H9 (cell line): ENCODE data around the gene CEP131. TPM values are rescaled to one million over a fixed set of nuclear protein-coding genes. Genes with fewer than 3 reads are reported as not detected.
A peak's percentile ranks its signal among the peaks of the same experiment; 100 is the strongest.

Experiments used
- DNase-seq: peaks from one replicate; pipeline ENCODE4 v3.0.0-alpha.2; 2017
- H2AFZ ChIP-seq: one replicate; pipeline ENCODE4 v1.6.1; 2013; ENCODE audit warnings: mild to moderate bottlenecking, low read length, control low read depth, moderate library complexity
- H2AK5ac ChIP-seq: 2 replicates; pipeline ENCODE4 v1.6.1; 2013; ENCODE audit warnings: low read length, control low read depth, mixed read lengths; ENCODE audit not compliant: insufficient read length
- H2BK120ac ChIP-seq: one replicate; pipeline ENCODE4 v1.6.1; 2013; ENCODE audit warnings: low read depth, mild to moderate bottlenecking, low read length, control low read depth, inconsistent platforms; ENCODE audit not compliant: poor library complexity, severe bottlenecking
- H2BK12ac ChIP-seq: 2 replicates; pipeline ENCODE4 v1.6.1; 2013; ENCODE audit warnings: low read length, control low read depth, mixed read lengths, low read depth; ENCODE audit not compliant: insufficient read length
- H2BK15ac ChIP-seq: 2 replicates; pipeline ENCODE4 v1.6.1; 2013; ENCODE audit warnings: low read depth, low read length, control low read depth
- H2BK20ac ChIP-seq: one replicate; pipeline ENCODE4 v1.6.1; 2013; ENCODE audit warnings: low read depth, mild to moderate bottlenecking, low read length, control low read depth, inconsistent platforms; ENCODE audit not compliant: poor library complexity, severe bottlenecking
- H2BK5ac ChIP-seq: 2 replicates; pipeline ENCODE4 v1.6.1; 2013; ENCODE audit warnings: low read length, control low read depth, mixed read lengths; ENCODE audit not compliant: insufficient read length
- H3K14ac ChIP-seq: 2 replicates; pipeline ENCODE4 v1.6.1; 2013; ENCODE audit warnings: low read length, control low read depth; ENCODE audit not compliant: insufficient read depth
- H3K18ac ChIP-seq: 2 replicates; pipeline ENCODE4 v1.6.1; 2013; ENCODE audit warnings: low read depth, mild to moderate bottlenecking, mixed read lengths, low read length, control low read depth; ENCODE audit not compliant: insufficient read length
- H3K23ac ChIP-seq: 2 replicates; pipeline ENCODE4 v1.6.1; 2013; ENCODE audit warnings: low read length, control low read depth, mixed read lengths, low read depth; ENCODE audit not compliant: insufficient read length
- H3K23me2 ChIP-seq: 2 replicates; pipeline ENCODE4 v1.6.1; 2013; ENCODE audit warnings: low read depth, mild to moderate bottlenecking, mixed read lengths, low read length, control low read depth; ENCODE audit not compliant: insufficient read length, poor library complexity, severe bottlenecking
- H3K27ac ChIP-seq: 2 replicates; pipeline ENCODE4 v1.5.1; 2013; ENCODE audit warnings: low read length, control low read depth, mixed read lengths, low read depth; ENCODE audit not compliant: insufficient read length
- H3K27me3 ChIP-seq: 2 replicates; pipeline ENCODE4 v1.6.1; 2013; ENCODE audit warnings: low read length, control low read depth, inconsistent platforms; ENCODE audit not compliant: insufficient read depth
- H3K4ac ChIP-seq: 2 replicates; pipeline ENCODE4 v1.6.1; 2013; ENCODE audit warnings: low read depth, mild to moderate bottlenecking, control low read depth, inconsistent platforms, low read length, moderate library complexity
- H3K4me1 ChIP-seq: 2 replicates; pipeline ENCODE4 v1.6.1; 2013; ENCODE audit warnings: low read length, control low read depth, inconsistent platforms; ENCODE audit not compliant: insufficient read depth
- H3K4me2 ChIP-seq: 2 replicates; pipeline ENCODE4 v1.6.1; 2013; ENCODE audit warnings: low read length, control low read depth, mixed read lengths; ENCODE audit not compliant: insufficient read length, insufficient read depth
- H3K56ac ChIP-seq: 2 replicates; pipeline ENCODE4 v1.6.1; 2013; ENCODE audit warnings: low read depth, mild to moderate bottlenecking, mixed read lengths, low read length, control low read depth; ENCODE audit not compliant: insufficient read length
- H3K79me1 ChIP-seq: 2 replicates; pipeline ENCODE4 v1.6.1; 2013; ENCODE audit warnings: low read depth, mild to moderate bottlenecking, moderate library complexity, low read length, control low read depth, inconsistent platforms; ENCODE audit not compliant: insufficient read depth, poor library complexity, severe bottlenecking
- H3K79me2 ChIP-seq: 2 replicates; pipeline ENCODE4 v1.6.1; 2013; ENCODE audit warnings: low read length, control low read depth, inconsistent platforms; ENCODE audit not compliant: insufficient read depth
- H3K9ac ChIP-seq: 2 replicates; pipeline ENCODE4 v1.6.1; 2013; ENCODE audit warnings: low read length, control low read depth, mixed read lengths; ENCODE audit not compliant: insufficient read length; ENCODE audit errors: extremely low read depth
- H3K9me3 ChIP-seq: one replicate; pipeline ENCODE4 v1.6.1; 2013; ENCODE audit warnings: low read depth, low read length, inconsistent platforms; ENCODE audit not compliant: control insufficient read depth
- H3T11ph ChIP-seq: one replicate; pipeline ENCODE4 v1.6.1; 2013; ENCODE audit warnings: mild to moderate bottlenecking, low read length, control low read depth, inconsistent platforms
- H4K20me1 ChIP-seq: one replicate; pipeline ENCODE4 v1.6.1; 2013; ENCODE audit not compliant: control insufficient read depth, insufficient read length, insufficient read depth
- H4K5ac ChIP-seq: 2 replicates; pipeline ENCODE4 v1.6.1; 2013; ENCODE audit warnings: low read depth, mild to moderate bottlenecking, mixed read lengths, low read length, control low read depth; ENCODE audit not compliant: insufficient read length
- H4K8ac ChIP-seq: replicated peaks from 2 replicates; pipeline ENCODE4 v1.6.1; 2013; ENCODE audit warnings: low read length, control low read depth, mixed read lengths, low read depth; ENCODE audit not compliant: insufficient read length
- H4K91ac ChIP-seq: 2 replicates; pipeline ENCODE4 v1.6.1; 2013; ENCODE audit warnings: low read depth, mild to moderate bottlenecking, moderate library complexity, mixed read lengths, low read length, control low read depth; ENCODE audit not compliant: insufficient read length
- H3K27ac Mint-ChIP-seq, 3 experiments: 2 replicates in 2 of 3; 3 replicates in 1 of 3; pipeline ENCODE4 v1.8.0; 2020 to 2021; ENCODE audit warnings: mixed read lengths in 3 of 3, mild to moderate bottlenecking in 1 of 3, moderate library complexity in 1 of 3
- H3K27me3 Mint-ChIP-seq: 2 replicates; pipeline ENCODE4 v1.8.0; 2021; ENCODE audit warnings: low read depth, mild to moderate bottlenecking, moderate library complexity, mixed read lengths
- H3K36me3 Mint-ChIP-seq, 3 experiments: 2 replicates in 2 of 3; 3 replicates in 1 of 3; pipeline ENCODE4 v1.8.0; 2020 to 2021; ENCODE audit warnings: low read depth in 3 of 3, mixed read lengths in 3 of 3; ENCODE audit not compliant: insufficient read depth in 1 of 3
- H3K4me1 Mint-ChIP-seq, 2 experiments: 2 replicates each; pipeline ENCODE4 v1.8.0; 2020; ENCODE audit warnings: mixed read lengths in 2 of 2
- H3K4me3 Mint-ChIP-seq, 2 experiments: 2 replicates in 1 of 2; 3 replicates in 1 of 2; pipeline ENCODE4 v1.8.0; 2020 to 2021; ENCODE audit warnings: mild to moderate bottlenecking in 2 of 2, mixed read lengths in 2 of 2, moderate library complexity in 1 of 2
- H3K9me3 Mint-ChIP-seq, 2 experiments: 2 replicates in 1 of 2; 3 replicates in 1 of 2; pipeline ENCODE4 v1.8.0; 2020; ENCODE audit warnings: mild to moderate bottlenecking in 2 of 2, mixed read lengths in 2 of 2, moderate library complexity in 1 of 2
- WGBS: extraction: QIAGEN DNeasy Blood & Tissue Kit; methylation state at CpG from one replicate; pipeline ENCODE4 v1.1.7; 2013; ENCODE audit warnings: missing lambda C conversion rate, low lambda C conversion rate, mixed read lengths; ENCODE audit not compliant: insufficient read length; ENCODE audit errors: extremely low coverage; 5-methylcytosine and 5-hydroxymethylcytosine counted together
- total RNA-seq: library from RNA; stranded (reverse); gene quantifications from 2 replicates; pipeline ENCODE4 v1.2.1, GENCODE V29; 2021
- TF ChIP-seq, protein P1 (sequence below): fragments of 200-600 bp; sonication (generic); conservative IDR thresholded peaks from 3 replicates; pipeline ENCODE4 v1.8.0; 2021; ENCODE audit warnings: antibody characterized with exemption, mild to moderate bottlenecking

The CEP131 gene
- total RNA-seq, 1 experiment from 2014 or later: 16.3 TPM

DNA sequence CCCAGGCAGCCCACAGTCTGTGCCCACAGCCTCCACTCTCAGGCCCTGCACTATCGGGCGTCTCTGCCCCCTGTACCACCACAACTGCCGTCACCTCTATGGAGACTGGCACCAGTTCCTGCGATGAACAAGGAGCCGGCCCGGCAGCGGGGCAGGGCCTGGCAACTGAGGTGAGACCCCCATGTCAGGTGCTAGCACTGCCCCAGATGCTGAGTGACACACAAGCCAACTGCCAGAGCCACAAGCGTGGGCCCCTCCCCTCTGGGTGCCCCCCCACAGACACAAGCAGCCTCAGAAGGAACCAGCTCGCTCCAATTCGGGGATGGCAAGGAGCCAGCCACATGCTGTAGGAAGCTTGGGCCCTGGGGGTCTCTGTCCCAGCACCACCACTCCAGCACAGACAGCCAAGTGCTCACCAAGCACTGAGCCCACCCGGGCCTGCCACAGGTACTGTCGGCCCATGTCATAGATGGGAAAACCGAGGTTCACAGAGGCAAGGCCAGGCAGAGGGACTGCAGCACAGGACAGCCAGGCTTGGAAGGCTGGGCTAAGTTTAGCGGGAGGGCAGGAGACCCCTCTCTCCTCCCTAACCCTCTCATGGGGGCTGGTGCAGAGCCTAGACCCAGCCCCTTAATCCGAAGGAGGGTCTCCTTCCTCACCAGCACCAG lies 58.9 kb downstream of the CEP131 start:
- Histone ChIP-seq H3K18ac (no peak overlapping the region), H3K79me1 (no peaks in the 10 kb centered on the region), H3K79me2 (no peaks in the 10 kb centered on the region), H3K9me3 (no peaks in the 10 kb centered on the region), H2BK120ac (no peak overlapping the region), H3K23ac (no peak overlapping the region), H3K23me2 (peaks cover 3% of the 10 kb centered on the region), H3K27ac (no peak overlapping the region), H3K27me3 (no peaks in the 10 kb centered on the region), H3K4me2 (no peak overlapping the region), H2BK12ac (no peak overlapping the region), H2BK15ac (no peak overlapping the region), H3K4me1 (no peaks in the 10 kb centered on the region), H2BK20ac (no peak overlapping the region), H3K4ac (no peak overlapping the region), H4K20me1 (peaks cover 4% of the 10 kb centered on the region), H4K91ac (no peak overlapping the region), H3K56ac (no peak overlapping the region), H3T11ph (no peak overlapping the region), H3K14ac (no peak overlapping the region), H4K8ac (no peak overlapping the region), H2AK5ac (no peak overlapping the region), H3K9ac (no peak overlapping the region), H2AFZ (no peak overlapping the region), H4K5ac (no peak overlapping the region), H2BK5ac (no peak overlapping the region)
- no peak overlapping the region for H3K27ac Mint-ChIP-seq
- H3K36me3 Mint-ChIP-seq: no peaks in the 10 kb centered on the region
- H3K27me3 Mint-ChIP-seq: peaks cover 14% of the 10 kb centered on the region
- TF ChIP-seq, protein P1, sequence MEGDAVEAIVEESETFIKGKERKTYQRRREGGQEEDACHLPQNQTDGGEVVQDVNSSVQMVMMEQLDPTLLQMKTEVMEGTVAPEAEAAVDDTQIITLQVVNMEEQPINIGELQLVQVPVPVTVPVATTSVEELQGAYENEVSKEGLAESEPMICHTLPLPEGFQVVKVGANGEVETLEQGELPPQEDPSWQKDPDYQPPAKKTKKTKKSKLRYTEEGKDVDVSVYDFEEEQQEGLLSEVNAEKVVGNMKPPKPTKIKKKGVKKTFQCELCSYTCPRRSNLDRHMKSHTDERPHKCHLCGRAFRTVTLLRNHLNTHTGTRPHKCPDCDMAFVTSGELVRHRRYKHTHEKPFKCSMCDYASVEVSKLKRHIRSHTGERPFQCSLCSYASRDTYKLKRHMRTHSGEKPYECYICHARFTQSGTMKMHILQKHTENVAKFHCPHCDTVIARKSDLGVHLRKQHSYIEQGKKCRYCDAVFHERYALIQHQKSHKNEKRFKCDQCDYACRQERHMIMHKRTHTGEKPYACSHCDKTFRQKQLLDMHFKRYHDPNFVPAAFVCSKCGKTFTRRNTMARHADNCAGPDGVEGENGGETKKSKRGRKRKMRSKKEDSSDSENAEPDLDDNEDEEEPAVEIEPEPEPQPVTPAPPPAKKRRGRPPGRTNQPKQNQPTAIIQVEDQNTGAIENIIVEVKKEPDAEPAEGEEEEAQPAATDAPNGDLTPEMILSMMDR: no peak
- WGBS: no CpG with 5 or more reads among the region's 15 CpGs
- H3K4me1 Mint-ChIP-seq: no peaks in the 10 kb centered on the region
- no peak for DNase-seq
- peak overlapping the region in 1 of 2 experiments; percentile 53; a peak in 1 of 5 replicates for H3K4me3 Mint-ChIP-seq
- H3K9me3 Mint-ChIP-seq: no peaks in the 10 kb centered on the region
